Measurements from ENCODE around the gene RASAL3. TPM values are rescaled to one million over a fixed set of nuclear protein-coding genes. Genes with fewer than 3 reads are reported as not detected.

RASAL3 gene
- total and polyA plus RNA-seq, 2 of the 8 experiments (the other 6 are each of a cell fraction or from before 2014, with no cell fraction given): 0.19 to 0.63 TPM

GRCh38 chr19:15456871-15457700, 7.3 kb downstream of the RASAL3 start (continued):
- TF ChIP-seq, protein P1, sequence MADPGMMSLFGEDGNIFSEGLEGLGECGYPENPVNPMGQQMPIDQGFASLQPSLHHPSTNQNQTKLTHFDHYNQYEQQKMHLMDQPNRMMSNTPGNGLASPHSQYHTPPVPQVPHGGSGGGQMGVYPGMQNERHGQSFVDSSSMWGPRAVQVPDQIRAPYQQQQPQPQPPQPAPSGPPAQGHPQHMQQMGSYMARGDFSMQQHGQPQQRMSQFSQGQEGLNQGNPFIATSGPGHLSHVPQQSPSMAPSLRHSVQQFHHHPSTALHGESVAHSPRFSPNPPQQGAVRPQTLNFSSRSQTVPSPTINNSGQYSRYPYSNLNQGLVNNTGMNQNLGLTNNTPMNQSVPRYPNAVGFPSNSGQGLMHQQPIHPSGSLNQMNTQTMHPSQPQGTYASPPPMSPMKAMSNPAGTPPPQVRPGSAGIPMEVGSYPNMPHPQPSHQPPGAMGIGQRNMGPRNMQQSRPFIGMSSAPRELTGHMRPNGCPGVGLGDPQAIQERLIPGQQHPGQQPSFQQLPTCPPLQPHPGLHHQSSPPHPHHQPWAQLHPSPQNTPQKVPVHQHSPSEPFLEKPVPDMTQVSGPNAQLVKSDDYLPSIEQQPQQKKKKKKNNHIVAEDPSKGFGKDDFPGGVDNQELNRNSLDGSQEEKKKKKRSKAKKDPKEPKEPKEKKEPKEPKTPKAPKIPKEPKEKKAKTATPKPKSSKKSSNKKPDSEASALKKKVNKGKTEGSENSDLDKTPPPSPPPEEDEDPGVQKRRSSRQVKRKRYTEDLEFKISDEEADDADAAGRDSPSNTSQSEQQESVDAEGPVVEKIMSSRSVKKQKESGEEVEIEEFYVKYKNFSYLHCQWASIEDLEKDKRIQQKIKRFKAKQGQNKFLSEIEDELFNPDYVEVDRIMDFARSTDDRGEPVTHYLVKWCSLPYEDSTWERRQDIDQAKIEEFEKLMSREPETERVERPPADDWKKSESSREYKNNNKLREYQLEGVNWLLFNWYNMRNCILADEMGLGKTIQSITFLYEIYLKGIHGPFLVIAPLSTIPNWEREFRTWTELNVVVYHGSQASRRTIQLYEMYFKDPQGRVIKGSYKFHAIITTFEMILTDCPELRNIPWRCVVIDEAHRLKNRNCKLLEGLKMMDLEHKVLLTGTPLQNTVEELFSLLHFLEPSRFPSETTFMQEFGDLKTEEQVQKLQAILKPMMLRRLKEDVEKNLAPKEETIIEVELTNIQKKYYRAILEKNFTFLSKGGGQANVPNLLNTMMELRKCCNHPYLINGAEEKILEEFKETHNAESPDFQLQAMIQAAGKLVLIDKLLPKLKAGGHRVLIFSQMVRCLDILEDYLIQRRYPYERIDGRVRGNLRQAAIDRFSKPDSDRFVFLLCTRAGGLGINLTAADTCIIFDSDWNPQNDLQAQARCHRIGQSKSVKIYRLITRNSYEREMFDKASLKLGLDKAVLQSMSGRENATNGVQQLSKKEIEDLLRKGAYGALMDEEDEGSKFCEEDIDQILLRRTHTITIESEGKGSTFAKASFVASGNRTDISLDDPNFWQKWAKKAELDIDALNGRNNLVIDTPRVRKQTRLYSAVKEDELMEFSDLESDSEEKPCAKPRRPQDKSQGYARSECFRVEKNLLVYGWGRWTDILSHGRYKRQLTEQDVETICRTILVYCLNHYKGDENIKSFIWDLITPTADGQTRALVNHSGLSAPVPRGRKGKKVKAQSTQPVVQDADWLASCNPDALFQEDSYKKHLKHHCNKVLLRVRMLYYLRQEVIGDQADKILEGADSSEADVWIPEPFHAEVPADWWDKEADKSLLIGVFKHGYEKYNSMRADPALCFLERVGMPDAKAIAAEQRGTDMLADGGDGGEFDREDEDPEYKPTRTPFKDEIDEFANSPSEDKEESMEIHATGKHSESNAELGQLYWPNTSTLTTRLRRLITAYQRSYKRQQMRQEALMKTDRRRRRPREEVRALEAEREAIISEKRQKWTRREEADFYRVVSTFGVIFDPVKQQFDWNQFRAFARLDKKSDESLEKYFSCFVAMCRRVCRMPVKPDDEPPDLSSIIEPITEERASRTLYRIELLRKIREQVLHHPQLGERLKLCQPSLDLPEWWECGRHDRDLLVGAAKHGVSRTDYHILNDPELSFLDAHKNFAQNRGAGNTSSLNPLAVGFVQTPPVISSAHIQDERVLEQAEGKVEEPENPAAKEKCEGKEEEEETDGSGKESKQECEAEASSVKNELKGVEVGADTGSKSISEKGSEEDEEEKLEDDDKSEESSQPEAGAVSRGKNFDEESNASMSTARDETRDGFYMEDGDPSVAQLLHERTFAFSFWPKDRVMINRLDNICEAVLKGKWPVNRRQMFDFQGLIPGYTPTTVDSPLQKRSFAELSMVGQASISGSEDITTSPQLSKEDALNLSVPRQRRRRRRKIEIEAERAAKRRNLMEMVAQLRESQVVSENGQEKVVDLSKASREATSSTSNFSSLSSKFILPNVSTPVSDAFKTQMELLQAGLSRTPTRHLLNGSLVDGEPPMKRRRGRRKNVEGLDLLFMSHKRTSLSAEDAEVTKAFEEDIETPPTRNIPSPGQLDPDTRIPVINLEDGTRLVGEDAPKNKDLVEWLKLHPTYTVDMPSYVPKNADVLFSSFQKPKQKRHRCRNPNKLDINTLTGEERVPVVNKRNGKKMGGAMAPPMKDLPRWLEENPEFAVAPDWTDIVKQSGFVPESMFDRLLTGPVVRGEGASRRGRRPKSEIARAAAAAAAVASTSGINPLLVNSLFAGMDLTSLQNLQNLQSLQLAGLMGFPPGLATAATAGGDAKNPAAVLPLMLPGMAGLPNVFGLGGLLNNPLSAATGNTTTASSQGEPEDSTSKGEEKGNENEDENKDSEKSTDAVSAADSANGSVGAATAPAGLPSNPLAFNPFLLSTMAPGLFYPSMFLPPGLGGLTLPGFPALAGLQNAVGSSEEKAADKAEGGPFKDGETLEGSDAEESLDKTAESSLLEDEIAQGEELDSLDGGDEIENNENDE (IDR thresholded peaks at IDR 0.05; ENCODE audit: insufficient replicate concordance, low read length): no peak

Measured in H1 (cell line).